ENCODE measurements around the gene KRTAP21-3. TPM values are rescaled to one million over a fixed set of nuclear protein-coding genes. Genes with fewer than 3 reads are reported as not detected.
"Not testable (repeated sequence)": the region's sequence is repeated elsewhere in the genome, so short reads cannot be mapped to it uniquely, and the experiment has no call there.

The KRTAP21-3 gene, protein sequence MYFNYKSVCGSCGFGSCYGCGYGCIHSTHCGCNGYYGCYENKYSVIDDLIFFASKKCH
- not detected in 2 replicates for total RNA-seq (2014; rRNA removed)
- percentile 34 among the genes with signal in this experiment for Bru-seq, nascent RNA
- not detected for BruChase-seq, experiment 1, labeled RNA remaining after a 6-hour chase
- BruChase-seq, experiment 2, labeled RNA remaining after a 2-hour chase = not detected
- long read RNA-seq = 0 reads

DNA sequence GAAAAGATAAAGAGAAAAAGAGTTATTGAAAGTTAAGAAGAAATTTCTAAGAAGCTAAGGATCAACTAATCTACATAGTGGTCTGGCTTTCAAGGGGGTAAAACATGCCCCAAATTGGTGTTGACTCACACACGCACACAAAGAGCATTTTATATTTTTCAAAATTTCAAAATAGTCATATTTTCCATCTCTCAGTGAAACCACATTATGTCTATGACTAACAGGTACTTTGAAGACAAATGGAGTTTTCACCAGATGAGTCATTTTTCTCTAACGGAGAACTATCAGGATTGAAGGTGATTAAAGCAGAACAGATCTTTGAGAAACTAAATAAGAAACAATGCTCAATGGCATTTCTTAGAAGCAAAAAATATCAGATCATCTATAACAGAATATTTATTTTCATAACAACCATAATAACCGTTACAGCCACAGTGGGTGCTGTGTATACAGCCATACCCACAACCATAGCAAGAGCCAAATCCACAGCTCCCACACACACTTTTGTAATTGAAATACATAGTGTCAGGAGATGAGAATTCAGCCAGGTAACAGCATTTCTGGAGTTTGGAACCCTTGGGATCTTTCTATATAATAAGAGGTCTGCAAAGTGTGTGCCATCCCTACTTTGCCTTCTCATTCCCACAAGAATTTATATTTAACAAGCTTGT is at the start of gene KRTAP21-3:
Gene KRTAP21-3, minus strand, starts transcription at position 539 of the 671 bp plus-strand sequence. Its CDS starts 18 bp downstream, at position 521.
- Histone ChIP-seq H3K9ac (ENCODE audit: low read length) (peak within 1 kb of the TSS; percentile 47), H3K27me3 (ENCODE audit: low read length) (no peaks in the 10 kb centered on the region), H3F3A (ENCODE audit: low read length, unreplicated experiment) (peaks cover 4% of the 10 kb centered on the region), H4K20me1 (ENCODE audit: low read length) (no peaks in the 10 kb centered on the region), H3K9me2 (replicated peaks; ENCODE audit: low read length) (no peaks in the 10 kb centered on the region), H3K79me2 (ENCODE audit: low read length) (no peaks in the 10 kb centered on the region), H3K36me3 (ENCODE audit: low read depth, low read length) (no peaks in the 10 kb centered on the region), H2AFZ (ENCODE audit: low read length) (no peak within 1 kb of the TSS), H3K4me3 (ENCODE audit: low read length) (no peak within 1 kb of the TSS), H3K9me3 (ENCODE audit: low read length) (no peaks in the 10 kb centered on the region), H3K4me2 (ENCODE audit: low read length) (peak within 1 kb of the TSS; percentile 63), H3K4me1 (ENCODE audit: insufficient read depth, low read length) (peaks cover 46% of the 10 kb centered on the region), H3K27ac (ENCODE audit: low read length) (peak within 1 kb of the TSS; percentile 90)
- ChIA-PET POLR2A (ENCODE audit: unreplicated experiment) (no interaction called here), CTCF (no interaction called here)
- DNase-seq (peak; percentile 94), ATAC-seq (peak; percentile 66)
- TF ChIP-seq EZH2 (IDR thresholded peaks at IDR 0.05; ENCODE audit: low read length, unreplicated experiment) (no peak), EZH2phosphoT487 (IDR thresholded peaks at IDR 0.05; ENCODE audit: borderline replicate concordance, low read length) (no peak)
- TF ChIP-seq, protein P1, sequence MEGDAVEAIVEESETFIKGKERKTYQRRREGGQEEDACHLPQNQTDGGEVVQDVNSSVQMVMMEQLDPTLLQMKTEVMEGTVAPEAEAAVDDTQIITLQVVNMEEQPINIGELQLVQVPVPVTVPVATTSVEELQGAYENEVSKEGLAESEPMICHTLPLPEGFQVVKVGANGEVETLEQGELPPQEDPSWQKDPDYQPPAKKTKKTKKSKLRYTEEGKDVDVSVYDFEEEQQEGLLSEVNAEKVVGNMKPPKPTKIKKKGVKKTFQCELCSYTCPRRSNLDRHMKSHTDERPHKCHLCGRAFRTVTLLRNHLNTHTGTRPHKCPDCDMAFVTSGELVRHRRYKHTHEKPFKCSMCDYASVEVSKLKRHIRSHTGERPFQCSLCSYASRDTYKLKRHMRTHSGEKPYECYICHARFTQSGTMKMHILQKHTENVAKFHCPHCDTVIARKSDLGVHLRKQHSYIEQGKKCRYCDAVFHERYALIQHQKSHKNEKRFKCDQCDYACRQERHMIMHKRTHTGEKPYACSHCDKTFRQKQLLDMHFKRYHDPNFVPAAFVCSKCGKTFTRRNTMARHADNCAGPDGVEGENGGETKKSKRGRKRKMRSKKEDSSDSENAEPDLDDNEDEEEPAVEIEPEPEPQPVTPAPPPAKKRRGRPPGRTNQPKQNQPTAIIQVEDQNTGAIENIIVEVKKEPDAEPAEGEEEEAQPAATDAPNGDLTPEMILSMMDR (conservative IDR thresholded peaks at IDR 0.05; ENCODE audit: low read depth, low read length) = no peak
- BruUV-seq (replicated peaks) = TSS peak; percentile 64
- intact Hi-C loops (cut with micrococcal nuclease) = no loop called here

DNA sequence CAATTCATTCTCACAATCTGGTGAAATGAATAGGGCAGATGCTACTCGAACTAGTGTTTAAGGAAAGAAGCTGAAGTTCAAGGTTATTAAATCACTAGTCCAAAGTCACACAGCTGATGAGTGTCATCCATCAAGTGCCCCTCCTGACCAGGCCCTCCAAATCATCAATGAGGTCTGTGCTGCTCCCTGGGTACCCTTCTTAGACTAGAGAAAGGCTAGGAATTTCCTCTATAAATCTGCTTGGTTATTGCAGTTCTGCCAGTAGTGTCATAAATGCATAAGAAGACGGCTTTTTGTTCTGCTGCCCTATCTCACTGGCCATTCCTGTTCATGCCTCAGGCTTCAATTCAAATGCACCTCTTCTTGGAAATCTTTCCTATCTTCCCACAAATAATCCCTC is 42.2 kb upstream of the KRTAP21-3 start:
- Histone ChIP-seq H3K9me2 (replicated peaks; ENCODE audit: low read length) (no peaks in the 10 kb centered on the region), H3K4me3 (ENCODE audit: low read length) (no peak overlapping the region), H3K9me3 (ENCODE audit: low read length) (no peaks in the 10 kb centered on the region), H3K79me2 (ENCODE audit: low read length) (no peaks in the 10 kb centered on the region), H4K20me1 (ENCODE audit: low read length) (no peaks in the 10 kb centered on the region), H3K36me3 (ENCODE audit: low read depth, low read length) (no peaks in the 10 kb centered on the region), H3K27ac (ENCODE audit: low read length) (no peak overlapping the region), H3K4me2 (ENCODE audit: low read length) (no peak overlapping the region), H2AFZ (ENCODE audit: low read length) (no peak overlapping the region), H3K9ac (ENCODE audit: low read length) (no peak overlapping the region), H3K4me1 (ENCODE audit: insufficient read depth, low read length) (no peaks in the 10 kb centered on the region), H3K27me3 (ENCODE audit: low read length) (peaks cover 44% of the 10 kb centered on the region), H3F3A (ENCODE audit: low read length, unreplicated experiment) (no peaks in the 10 kb centered on the region)
- ATAC-seq (no peak), DNase-seq (no peak)
- POLR2A ChIA-PET (ENCODE audit: unreplicated experiment) = no interaction called here
- BruUV-seq (replicated peaks) = no TSS peak
- CTCF ChIA-PET = no interaction called here
- TF ChIP-seq EZH2phosphoT487 (IDR thresholded peaks at IDR 0.05; ENCODE audit: borderline replicate concordance, low read length) = no peak
- no peak for TF ChIP-seq EZH2 (IDR thresholded peaks at IDR 0.05; ENCODE audit: low read length, unreplicated experiment)
- TF ChIP-seq, protein P1 (conservative IDR thresholded peaks at IDR 0.05; ENCODE audit: low read depth, low read length) = no peak
- intact Hi-C loops (cut with micrococcal nuclease) = no loop called here

DNA sequence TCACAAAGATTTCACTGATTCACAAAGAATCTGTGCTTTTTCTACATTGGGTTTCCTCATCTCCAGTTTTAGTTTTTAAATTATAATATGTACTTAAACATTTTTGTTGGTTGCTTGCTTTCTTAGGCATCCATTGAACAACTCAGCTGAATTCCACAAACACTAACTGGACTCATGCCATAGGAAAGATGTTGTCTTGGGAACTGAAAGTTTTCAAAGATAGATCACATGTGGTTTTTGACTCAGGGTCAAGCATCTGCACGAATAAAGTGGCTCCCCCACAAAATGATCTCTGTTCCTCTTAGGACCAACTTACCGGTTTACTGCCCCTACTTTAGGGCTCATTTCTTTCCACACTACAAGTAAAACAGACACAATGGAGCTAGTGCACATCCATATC is 39.7 kb upstream of the KRTAP21-3 start:
- H3K4me3 ChIP-seq (ENCODE audit: low read length) = no peak overlapping the region
- no peaks in the 10 kb centered on the region for H3K36me3 ChIP-seq (ENCODE audit: low read depth, low read length)
- no peaks in the 10 kb centered on the region for H3K79me2 ChIP-seq (ENCODE audit: low read length)
- no peak overlapping the region for H3K9ac ChIP-seq (ENCODE audit: low read length)
- ChIA-PET POLR2A (ENCODE audit: unreplicated experiment) (no interaction called here), CTCF (no interaction called here)
- H3K27ac ChIP-seq (ENCODE audit: low read length) = no peak overlapping the region
- intact Hi-C loops (cut with micrococcal nuclease) = no loop called here
- DNase-seq (no peak), ATAC-seq (no peak)
- H3K4me2 ChIP-seq (ENCODE audit: low read length) = no peak overlapping the region
- BruUV-seq (replicated peaks) = no TSS peak
- H3K9me3 ChIP-seq (ENCODE audit: low read length) = no peaks in the 10 kb centered on the region
- no peaks in the 10 kb centered on the region for H3F3A ChIP-seq (ENCODE audit: low read length, unreplicated experiment)
- H4K20me1 ChIP-seq (ENCODE audit: low read length) = no peaks in the 10 kb centered on the region
- TF ChIP-seq, protein P1 (conservative IDR thresholded peaks at IDR 0.05; ENCODE audit: low read depth, low read length) = no peak
- TF ChIP-seq EZH2phosphoT487 (IDR thresholded peaks at IDR 0.05; ENCODE audit: borderline replicate concordance, low read length) (no peak), EZH2 (IDR thresholded peaks at IDR 0.05; ENCODE audit: low read length, unreplicated experiment) (no peak)
- H3K4me1 ChIP-seq (ENCODE audit: insufficient read depth, low read length) = no peaks in the 10 kb centered on the region
- no peaks in the 10 kb centered on the region for H3K9me2 ChIP-seq (replicated peaks; ENCODE audit: low read length)
- peaks cover 50% of the 10 kb centered on the region for H3K27me3 ChIP-seq (ENCODE audit: low read length)
- H2AFZ ChIP-seq (ENCODE audit: low read length) = no peak overlapping the region

DNA sequence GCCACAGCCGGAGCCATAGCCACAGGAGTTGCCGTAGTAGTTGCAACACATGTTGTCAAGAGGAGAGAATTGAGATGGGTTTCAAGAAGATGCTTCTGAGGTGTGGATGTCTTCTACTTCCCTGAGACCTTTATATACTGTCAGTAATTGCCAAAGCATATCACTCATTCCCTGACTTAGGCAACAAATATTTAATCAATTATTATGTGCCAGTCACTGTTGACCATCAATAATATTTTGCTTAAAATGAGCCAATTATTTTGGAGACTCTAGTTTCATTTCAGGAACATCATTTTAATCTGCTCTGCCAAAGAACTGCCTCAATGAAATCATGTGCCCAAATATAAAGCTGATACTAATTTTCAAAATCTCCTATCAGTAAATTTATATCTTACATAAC is 36.8 kb upstream of the KRTAP21-3 start, which contains the start of gene KRTAP21-1:
Gene KRTAP21-1, minus strand, starts transcription at position 101 of the 400 bp plus-strand sequence. Its CDS starts 50 bp downstream, at position 51.
- DNase-seq; BruUV-seq (replicated peaks); H3K9me2 ChIP-seq (replicated peaks; ENCODE audit: low read length); CTCF ChIA-PET; H3K9me3 ChIP-seq (ENCODE audit: low read length); H3F3A ChIP-seq (ENCODE audit: low read length, unreplicated experiment); intact Hi-C loops (cut with micrococcal nuclease); H3K4me1 ChIP-seq (ENCODE audit: insufficient read depth, low read length); H3K79me2 ChIP-seq (ENCODE audit: low read length); H3K4me3 ChIP-seq (ENCODE audit: low read length); H3K27ac ChIP-seq (ENCODE audit: low read length); H4K20me1 ChIP-seq (ENCODE audit: low read length); H3K36me3 ChIP-seq (ENCODE audit: low read depth, low read length); H2AFZ ChIP-seq (ENCODE audit: low read length); H3K4me2 ChIP-seq (ENCODE audit: low read length); H3K9ac ChIP-seq (ENCODE audit: low read length); ATAC-seq: not testable (repeated sequence)
- peaks cover 62% of the 10 kb centered on the region for H3K27me3 ChIP-seq (ENCODE audit: low read length)
- POLR2A ChIA-PET (ENCODE audit: unreplicated experiment) = interaction anchor here (0.6 kb wide), 1 partner anchor 264 kb away, joined by 3 read pairs; no protein-coding TSS in a partner anchor
